OCI-M1 (cell line): Measurements from ENCODE around the gene POTEG.
"Not testable (repeated sequence)": the region's sequence is repeated elsewhere in the genome, so short reads cannot be mapped to it uniquely, and the experiment has no call there.

Experiments
- DNase-seq: peaks from one replicate; lab custom pipeline; 2025; lab: John Stamatoyannopoulos, UW

POTEG gene

DNA sequence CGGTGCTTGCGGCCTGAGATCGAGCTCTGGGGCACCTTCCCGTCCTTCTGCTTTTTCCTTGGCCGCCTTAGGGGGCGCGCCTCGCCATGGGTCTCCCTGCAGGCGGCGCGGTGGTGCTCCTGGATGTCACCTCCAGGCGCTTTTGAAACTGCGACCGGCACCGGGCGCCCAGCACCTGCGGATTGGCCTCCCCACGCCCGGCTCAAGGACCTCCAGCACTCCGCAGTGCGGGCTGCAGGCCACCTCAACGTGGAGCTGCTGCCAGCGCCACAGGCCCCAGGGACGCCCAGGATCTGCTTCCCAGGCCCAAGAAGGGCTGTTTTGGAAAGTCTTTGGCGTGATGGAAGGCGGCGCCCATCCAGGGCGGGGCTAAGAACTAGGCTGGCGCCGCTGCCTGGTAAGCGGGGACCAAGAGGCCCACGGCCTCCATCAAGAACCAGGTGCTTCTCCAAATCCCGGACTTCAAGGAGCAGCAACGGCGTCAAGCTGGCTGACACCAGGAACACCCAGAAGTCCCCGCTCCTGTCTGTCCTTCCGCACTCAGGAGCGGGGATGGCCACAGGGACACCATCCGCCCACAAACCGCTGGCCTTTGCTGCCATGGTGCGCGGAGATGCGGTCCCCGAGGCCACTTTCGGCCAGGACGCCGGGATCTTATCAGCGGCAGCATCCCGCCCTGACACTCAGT is 61.2 kb downstream of the POTEG start:
- DNase-seq, result not testable (repeated sequence)

DNA sequence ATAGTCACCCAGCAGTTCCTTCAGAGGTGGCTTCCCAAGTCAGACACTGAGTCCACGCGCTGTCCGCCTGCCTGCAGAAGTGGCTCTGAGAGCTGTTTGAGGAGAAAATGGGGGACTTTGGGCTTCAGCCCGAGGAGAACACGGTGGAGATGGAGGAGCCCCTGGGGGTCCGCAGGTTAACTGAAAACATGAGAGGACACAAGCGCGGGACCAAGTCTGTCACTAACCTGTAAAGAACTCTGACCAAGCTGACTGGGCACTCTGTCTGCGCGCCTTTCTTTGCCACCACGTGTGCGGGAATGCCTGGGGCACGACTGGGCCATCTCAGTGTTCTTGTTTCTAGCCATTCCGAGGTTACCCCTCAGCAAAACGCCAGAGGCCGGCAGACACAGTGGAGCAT is 62.4 kb downstream of the POTEG start:
- DNase-seq, result not testable (repeated sequence)

DNA sequence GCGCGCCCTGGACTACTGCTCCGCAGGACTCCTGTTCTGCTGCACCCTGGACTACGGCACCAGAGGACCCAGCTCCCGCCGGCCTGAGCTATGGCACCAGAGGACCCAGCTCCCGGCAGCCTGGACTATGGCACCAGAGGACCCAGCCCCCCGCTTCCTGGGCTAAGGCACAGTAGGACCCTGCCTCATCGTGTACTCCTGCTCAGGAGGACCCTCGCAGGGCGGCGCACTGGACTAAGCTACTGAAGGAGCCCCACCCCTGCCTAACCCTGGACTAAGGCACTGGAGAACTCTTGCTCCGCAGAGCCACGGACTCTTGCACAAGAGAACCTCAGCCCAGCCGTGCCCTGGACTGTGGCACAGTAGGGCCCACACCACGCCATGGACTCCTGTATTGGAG is 71.3 kb downstream of the POTEG start:
- DNase-seq, result not testable (repeated sequence)

DNA sequence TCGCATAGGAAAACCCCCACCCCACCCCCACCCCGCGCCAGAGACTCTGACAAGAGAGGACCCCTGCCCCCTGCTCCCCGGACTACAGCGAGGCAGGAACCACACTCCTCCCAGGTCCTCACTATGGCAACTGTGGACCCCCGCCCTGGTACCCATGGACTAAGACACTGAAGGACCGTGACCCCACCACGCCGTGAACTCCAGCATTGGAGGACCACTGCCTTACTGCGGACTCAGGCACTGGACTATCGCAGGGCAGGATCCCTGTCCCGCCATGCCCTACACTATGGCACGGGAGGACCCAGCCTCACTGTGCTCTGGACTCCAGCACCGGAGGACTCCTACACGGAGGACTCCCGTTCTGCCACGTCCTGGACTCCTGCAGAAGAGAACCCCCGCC is 71.8 kb downstream of the POTEG start:
- DNase-seq, result not testable (repeated sequence)

DNA sequence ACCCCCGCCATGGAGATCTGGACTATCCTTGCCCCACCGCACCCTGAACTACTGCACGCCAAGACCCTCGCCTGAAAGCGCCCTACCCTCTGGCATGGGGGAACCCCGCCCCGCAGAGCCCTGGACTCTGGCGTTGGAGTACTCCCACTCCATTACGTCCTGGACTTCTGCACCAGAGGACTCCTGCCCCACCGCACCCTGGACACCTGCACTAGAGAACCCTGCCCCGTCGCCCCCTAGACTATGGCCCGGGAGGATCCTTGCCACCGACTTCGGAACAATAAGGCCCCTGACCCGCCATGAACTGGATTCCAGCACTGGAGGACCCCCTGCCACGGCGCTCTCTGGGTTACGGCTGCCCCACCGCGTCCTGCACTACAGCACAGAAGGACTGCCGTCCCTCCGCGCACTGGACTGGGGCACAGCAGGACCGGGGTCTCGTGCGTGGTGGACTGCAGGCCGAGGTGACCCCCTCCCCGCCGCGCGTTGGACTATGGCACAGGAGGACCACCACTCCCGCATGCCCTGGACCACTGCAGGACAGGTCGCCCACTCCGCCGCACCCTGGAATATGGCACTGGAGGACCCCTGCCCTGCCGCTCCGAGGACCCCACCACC is 72.4 kb downstream of the POTEG start:
- not testable (repeated sequence) for DNase-seq

DNA sequence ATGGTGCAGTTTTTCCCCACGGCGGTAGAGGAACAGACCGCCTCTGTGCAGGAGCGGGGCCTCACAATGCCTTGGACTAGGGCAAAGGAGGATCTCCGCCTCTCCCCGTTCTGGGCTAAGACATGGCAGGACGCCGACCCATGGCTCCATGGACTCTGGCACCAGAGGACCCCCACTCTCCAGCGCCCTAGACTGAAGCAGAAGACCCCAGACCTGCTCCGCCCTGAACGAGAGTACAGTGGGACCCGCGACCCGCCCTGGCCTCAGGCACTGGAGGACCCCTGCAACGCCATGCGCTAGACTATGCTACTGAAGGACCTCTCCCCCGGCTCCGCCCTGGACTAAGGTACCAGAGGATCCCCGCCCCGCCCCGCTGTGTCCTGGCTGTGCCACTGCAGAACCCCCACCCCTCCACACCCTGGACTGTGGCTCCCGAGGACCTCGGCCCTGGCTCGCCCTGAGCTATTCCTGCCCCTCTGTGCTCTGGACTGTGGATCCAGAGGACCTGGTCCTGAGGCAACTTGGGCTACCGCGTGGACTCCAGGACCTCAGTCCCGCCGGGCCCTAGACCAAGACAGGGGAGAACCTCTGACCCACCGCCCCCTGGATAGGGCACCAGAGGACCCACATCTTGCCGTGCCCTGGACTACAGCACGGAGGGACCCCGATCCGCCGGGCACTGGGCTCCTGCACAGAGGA is 73.1 kb downstream of the POTEG start:
- DNase-seq, result not testable (repeated sequence)
